ENCODE measurements around the gene ARMC5. TPM values are rescaled to one million over a fixed set of nuclear protein-coding genes. Genes with fewer than 3 reads are reported as not detected.

ARMC5 gene
- total and polyA plus RNA-seq, 10 of the 15 experiments (the other 5 are each of a cell fraction or from before 2014, with no cell fraction given): 0.06 to 13.2 (median 5.6) TPM

DNA sequence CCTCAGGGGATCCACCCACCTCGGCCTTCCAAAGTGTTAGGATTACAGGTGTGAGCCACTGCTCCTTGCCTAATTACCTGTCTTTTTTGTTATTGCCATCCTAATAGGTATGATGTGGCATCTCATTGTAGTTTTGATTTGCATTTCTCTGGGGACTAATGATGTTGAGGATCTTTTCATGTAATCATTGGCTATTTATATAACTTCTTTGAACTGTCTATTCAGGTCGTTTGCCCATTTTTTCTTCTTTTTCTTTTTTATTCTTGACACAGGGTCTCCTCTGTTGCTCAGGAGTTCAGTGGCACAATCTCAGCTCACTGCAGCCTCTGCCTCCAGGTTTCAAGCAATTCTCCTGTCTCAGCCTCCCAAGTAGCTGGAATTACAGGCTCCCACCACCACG, 11.3 kb downstream of the ARMC5 start:
- Histone ChIP-seq H3K9me3 (replicated peaks; ENCODE audit: control insufficient read depth, insufficient read depth, low read length) (no peaks in the 10 kb centered on the region), H3K27ac (ENCODE audit: control insufficient read depth, insufficient read depth) (no peak overlapping the region), H3K4me2 (ENCODE audit: control insufficient read depth, insufficient read depth) (no peak overlapping the region), H3K36me3 (ENCODE audit: control insufficient read depth in 2 of 2, insufficient read depth in 2 of 2, low read length in 1 of 2) (peaks cover 0 to 2% of the 10 kb centered on the region in 2 experiments; a peak in 2 of 4 replicates), H3K27me3 (replicated peaks in 1 of 2; ENCODE audit: control insufficient read depth in 2 of 2, insufficient read depth in 2 of 2, low read length in 1 of 2) (peaks cover 0 to 5% of the 10 kb centered on the region in 2 experiments; a peak in 1 of 4 replicates), H3K4me3 (no peak overlapping the region), H3K9ac (ENCODE audit: control insufficient read depth, insufficient read depth, low read length) (no peak overlapping the region), H3K79me2 (ENCODE audit: control insufficient read depth, insufficient read depth, low read length) (no peaks in the 10 kb centered on the region), H4K20me1 (ENCODE audit: control insufficient read depth, insufficient read depth) (no peaks in the 10 kb centered on the region), H2AFZ (ENCODE audit: control insufficient read depth, low read depth, low read length) (no peak overlapping the region), H3K4me1 (ENCODE audit: control insufficient read depth, insufficient read depth, low read length) (0 out of 2 replicates have a peak, but pooled peaks cover 4% of the 10 kb centered on the region)
- WGBS (ENCODE audit: insufficient coverage, insufficient replicate concordance, low lambda C conversion rate, missing lambda C conversion rate): 61% methylated on average over 3 of the region's 3 CpGs
- DNase-seq (ENCODE audit: low read depth, low spot score) (no peak), ATAC-seq (no peak), FAIRE-seq (no peak)
- TF ChIP-seq MEF2A (IDR thresholded peaks at IDR 0.05; ENCODE audit: insufficient read depth, low read depth, low read length) (no peak), HDGF (IDR thresholded peaks at IDR 0.05) (no peak), CREB1 (IDR thresholded peaks at IDR 0.05; ENCODE audit: low read depth) (no peak), KDM1A (IDR thresholded peaks at IDR 0.05; ENCODE audit: borderline replicate concordance) (no peak), SREBF1 (IDR thresholded peaks at IDR 0.05; ENCODE audit: low read length) (no peak)
- TF ChIP-seq, protein P1, sequence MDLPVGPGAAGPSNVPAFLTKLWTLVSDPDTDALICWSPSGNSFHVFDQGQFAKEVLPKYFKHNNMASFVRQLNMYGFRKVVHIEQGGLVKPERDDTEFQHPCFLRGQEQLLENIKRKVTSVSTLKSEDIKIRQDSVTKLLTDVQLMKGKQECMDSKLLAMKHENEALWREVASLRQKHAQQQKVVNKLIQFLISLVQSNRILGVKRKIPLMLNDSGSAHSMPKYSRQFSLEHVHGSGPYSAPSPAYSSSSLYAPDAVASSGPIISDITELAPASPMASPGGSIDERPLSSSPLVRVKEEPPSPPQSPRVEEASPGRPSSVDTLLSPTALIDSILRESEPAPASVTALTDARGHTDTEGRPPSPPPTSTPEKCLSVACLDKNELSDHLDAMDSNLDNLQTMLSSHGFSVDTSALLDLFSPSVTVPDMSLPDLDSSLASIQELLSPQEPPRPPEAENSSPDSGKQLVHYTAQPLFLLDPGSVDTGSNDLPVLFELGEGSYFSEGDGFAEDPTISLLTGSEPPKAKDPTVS (IDR thresholded peaks at IDR 0.05; ENCODE audit: low read depth, low read length): no peak
- CTCF ChIA-PET: interaction anchor here (0.6 to 1.8 kb wide), 4 partner anchors 10 to 389 kb away, joined by 3 to 6 read pairs (median 3); a partner anchor contains a TSS
- in situ Hi-C loops (cut with MboI): no loop called here
- SMC1A ChIA-PET (ENCODE audit: uncharacterized antibody, unreplicated experiment): no interaction called here
- intact Hi-C loops (cut with micrococcal nuclease; ENCODE audit: unreplicated experiment): no loop called here
- POLR2A ChIA-PET: no interaction called here
- RAD21 ChIA-PET (ENCODE audit: unreplicated experiment): interaction anchor here (0.9 kb wide), 1 partner anchor 398 kb away, joined by 3 read pairs; no protein-coding TSS in a partner anchor
- BruUV-seq (replicated peaks): no TSS peak

Measured in GM12878 (cell line).